Forelimb muscle (tissue), 1 donor: Measurements from ENCODE around the gene ROM1. TPM values are rescaled to one million over a fixed set of nuclear protein-coding genes. Genes with fewer than 3 reads are reported as not detected.

Source experiments
- DNase-seq: peaks from one replicate; pipeline ENCODE4 v3.0.0-alpha.2; 2013; ENCODE audit warnings: low read depth
- polyA plus RNA-seq: library from polyadenylated mRNA; unstranded; fragments of 120-200 nt; gene quantifications from one replicate; pipeline ENCODE4 v1.2.1, GENCODE V29; 2013; ENCODE audit not compliant: insufficient read length

Gene ROM1
- polyA plus RNA-seq, 1 donor, result 1.4 TPM

GRCh38 chr11:62588966-62589637, 24.0 kb upstream of the ROM1 start:
- DNase-seq, result no peak

- DNase-seq, result peak; percentile 98
Observed at GRCh38 chr11:62591448-62592145, 21.5 kb upstream of the ROM1 start, which contains the start of gene TUT1. Gene TUT1 (minus strand): TSS chr11:62591523. CDS start chr11:62591485, 38 bp downstream.

- no peak for DNase-seq
Observed at GRCh38 chr11:62592146-62592815, 20.8 kb upstream of the ROM1 start.

- no peak for DNase-seq
Observed at GRCh38 chr11:62592989-62593421, 20.1 kb upstream of the ROM1 start.

GRCh38 chr11:62593434-62594044, 19.5 kb upstream of the ROM1 start:
- DNase-seq, result no peak

GRCh38 chr11:62595124-62595523, 17.9 kb upstream of the ROM1 start:
- no peak for DNase-seq

- DNase-seq, result peak; percentile 94
Observed at GRCh38 chr11:62599069-62599696, 13.9 kb upstream of the ROM1 start.

GRCh38 chr11:62599901-62600300, 13.2 kb upstream of the ROM1 start:
- DNase-seq, result no peak

- DNase-seq, result no peak
Observed at GRCh38 chr11:62600367-62601121, 12.5 kb upstream of the ROM1 start.

- no peak for DNase-seq
Observed at GRCh38 chr11:62601122-62601371, 12.0 kb upstream of the ROM1 start.

GRCh38 chr11:62601372-62602140, 11.5 kb upstream of the ROM1 start, which contains the start of gene MTA2:
Gene MTA2 (minus strand): TSS chr11:62601865. CDS start chr11:62601450, 415 bp downstream.
- peak; percentile 85 for DNase-seq

- no peak for DNase-seq
Observed at GRCh38 chr11:62602141-62603071, 10.7 kb upstream of the ROM1 start.

GRCh38 chr11:62603072-62603408, 10.0 kb upstream of the ROM1 start:
- DNase-seq, result no peak

GRCh38 chr11:62603776-62604299, 9.2 kb upstream of the ROM1 start:
- DNase-seq, result no peak

- no peak for DNase-seq
Observed at GRCh38 chr11:62604460-62605120, 8.5 kb upstream of the ROM1 start.

GRCh38 chr11:62605467-62605866, 7.6 kb upstream of the ROM1 start:
- no peak for DNase-seq

GRCh38 chr11:62605902-62606301, 7.2 kb upstream of the ROM1 start:
- no peak for DNase-seq

- no peak for DNase-seq
Observed at GRCh38 chr11:62607714-62608113, 5.3 kb upstream of the ROM1 start.

GRCh38 chr11:62608776-62609175, 4.3 kb upstream of the ROM1 start:
- no peak for DNase-seq
